ENCODE results near the gene BST1. TPM values are rescaled to one million over a fixed set of nuclear protein-coding genes. Genes with fewer than 3 reads are reported as not detected.

Gene BST1
- polyA plus RNA-seq, 3 donors, result 1.2 to 15.6 (median 8.0) TPM

DNA sequence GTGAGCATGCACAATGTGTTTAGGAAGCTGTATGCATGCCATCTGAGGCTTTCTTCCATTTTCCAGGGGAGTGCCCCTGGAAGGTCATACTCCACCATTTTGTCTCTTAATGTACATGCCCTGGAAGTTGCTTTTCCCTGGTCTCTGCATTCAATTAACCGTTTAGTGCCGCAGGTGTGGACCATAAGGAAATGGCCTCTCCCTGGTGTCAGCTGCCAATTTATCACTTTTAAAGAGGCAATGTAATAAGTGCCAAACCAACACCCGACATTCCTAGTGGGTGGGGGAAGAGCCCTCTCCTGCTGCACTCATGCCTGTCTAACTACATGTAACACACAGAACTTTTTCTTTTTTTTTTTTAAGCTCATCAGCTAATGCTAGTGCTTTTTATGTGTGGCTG, 7.1 kb upstream of the BST1 start:
- WGBS, 3 donors, result 72 to 78% (median 75%) methylated on average over 3 of the region's 3 CpGs
- no peak overlapping the region for H3K27ac ChIP-seq (ENCODE audit: low read depth, low read length)

DNA sequence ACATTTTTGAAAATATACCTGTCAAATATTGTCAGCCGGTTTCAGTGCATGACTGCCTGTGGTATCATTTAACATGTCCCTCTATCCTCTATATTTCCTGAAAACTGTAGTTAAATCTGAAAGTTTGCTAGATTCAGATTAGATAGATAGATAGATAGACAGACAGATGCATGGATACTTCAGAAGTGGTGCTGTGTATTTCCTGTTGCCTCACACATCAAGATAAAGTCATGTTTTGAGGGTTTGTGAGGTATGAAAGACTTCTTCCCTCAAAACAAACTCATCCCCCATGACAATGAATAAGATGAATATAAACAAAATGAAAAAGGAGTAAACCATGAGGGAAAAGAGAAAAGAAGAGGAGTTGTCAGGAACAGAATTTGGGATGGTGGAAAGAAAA, 6.0 kb upstream of the BST1 start:
- WGBS, 3 donors, result 91 to 100% (median 96%) methylated on average over 1 of the region's 1 CpG
- no peak overlapping the region for H3K27ac ChIP-seq (ENCODE audit: low read depth, low read length)

DNA sequence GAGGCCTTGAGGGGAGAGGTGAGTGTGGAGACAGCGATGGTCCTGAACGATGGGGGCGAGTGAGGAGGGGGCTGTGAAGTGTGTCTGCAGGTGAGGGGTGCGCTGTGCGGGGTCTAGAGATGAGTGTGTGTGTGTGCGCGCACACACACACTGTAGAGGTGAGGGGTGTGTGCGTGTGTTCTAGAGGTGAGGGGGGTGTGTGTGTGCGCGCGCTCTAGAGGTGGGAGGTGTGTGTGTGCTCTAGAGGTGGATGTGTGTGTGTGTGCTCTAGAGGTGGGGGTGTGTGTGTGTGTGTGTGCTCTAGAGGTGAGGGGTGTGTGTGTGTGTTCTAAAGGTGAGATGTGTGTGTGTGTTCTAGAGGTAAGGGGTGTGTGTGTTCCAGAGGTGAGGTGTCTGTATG, 574 bp downstream of the BST1 start:
- WGBS, 3 donors, result 79 to 85% (median 79%) methylated on average over 11 of the region's 11 CpGs
- H3K27ac ChIP-seq (ENCODE audit: low read depth, low read length), result no peak overlapping the region

DNA sequence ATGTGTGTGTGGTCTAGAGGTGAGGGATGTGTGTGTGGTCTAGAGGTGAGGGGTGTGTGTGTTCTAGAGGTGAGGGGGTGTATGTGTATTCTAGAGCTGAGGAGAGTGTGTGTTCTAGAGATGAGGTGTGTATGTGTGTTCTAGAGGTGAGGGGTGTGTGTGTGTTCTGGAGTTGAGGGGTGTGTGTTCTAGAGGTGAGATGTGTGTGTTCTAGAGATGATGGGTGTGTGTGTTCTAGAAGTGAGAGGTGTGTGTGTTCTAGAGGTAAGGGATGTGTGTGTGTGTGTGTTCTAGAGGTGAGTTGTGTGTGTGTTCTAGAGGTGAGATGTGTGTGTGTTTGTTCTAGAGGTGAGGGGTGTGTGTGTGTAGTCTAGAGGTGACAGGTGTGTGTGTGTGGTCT, 1.3 kb downstream of the BST1 start:
- no peak overlapping the region for H3K27ac ChIP-seq (ENCODE audit: low read depth, low read length)

DNA sequence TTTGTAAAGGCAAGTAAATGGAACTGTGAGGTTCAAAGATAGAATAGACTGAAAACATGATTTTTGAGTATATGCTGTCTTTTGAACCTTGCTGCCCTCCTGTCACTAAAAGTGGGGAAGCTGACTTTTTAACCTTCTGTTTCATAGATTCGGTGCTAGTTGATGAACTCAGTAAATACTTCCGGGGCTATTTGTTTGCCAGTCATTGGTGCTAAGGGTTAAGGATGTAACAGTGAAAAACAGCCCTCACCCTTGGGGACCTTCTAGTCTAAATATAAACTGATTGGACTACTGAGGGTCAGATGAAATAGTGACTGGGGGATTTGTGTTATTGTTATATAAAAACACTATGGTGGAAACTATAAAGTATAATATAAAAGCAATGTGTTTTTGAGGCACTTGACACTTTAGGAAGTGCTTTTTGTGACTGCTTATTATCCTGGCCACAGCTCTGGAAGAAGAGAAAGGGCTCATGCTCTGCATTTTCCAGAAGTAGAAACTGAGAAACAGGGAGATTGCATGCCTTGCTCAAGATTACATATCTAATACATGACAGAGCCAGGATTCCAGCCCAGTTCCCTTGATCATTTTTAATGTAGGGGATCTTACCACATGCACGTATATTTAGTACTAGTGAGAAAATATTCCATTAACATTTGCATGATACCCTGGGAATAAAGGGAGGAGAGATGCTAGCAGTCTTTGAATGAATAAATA, 3.9 kb downstream of the BST1 start:
- WGBS, 3 donors, result 48 to 60% (median 52%) methylated on average over 3 of the region's 3 CpGs
- H3K27ac ChIP-seq (ENCODE audit: low read depth, low read length), result no peak overlapping the region

DNA sequence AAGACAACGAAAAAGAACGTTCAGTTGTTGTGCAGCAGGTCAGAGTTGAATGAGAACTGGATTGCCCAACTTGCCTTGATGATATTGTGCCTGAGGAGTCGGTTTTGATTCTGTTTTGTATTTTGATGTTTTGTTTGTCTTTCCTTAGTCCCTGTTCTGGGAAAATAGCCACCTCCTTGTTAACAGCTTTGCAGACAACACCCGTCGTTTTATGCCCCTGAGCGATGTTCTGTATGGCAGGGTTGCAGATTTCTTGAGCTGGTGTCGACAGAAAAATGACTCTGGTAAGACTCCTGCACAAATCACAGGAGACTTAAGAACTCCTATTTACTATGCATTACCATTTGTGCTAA, 4.5 kb downstream of the BST1 start:
- no peak overlapping the region for H3K27ac ChIP-seq (ENCODE audit: low read depth, low read length)
- 56 to 64% (median 63%) methylated on average over 7 of the region's 7 CpGs for WGBS, 3 donors

DNA sequence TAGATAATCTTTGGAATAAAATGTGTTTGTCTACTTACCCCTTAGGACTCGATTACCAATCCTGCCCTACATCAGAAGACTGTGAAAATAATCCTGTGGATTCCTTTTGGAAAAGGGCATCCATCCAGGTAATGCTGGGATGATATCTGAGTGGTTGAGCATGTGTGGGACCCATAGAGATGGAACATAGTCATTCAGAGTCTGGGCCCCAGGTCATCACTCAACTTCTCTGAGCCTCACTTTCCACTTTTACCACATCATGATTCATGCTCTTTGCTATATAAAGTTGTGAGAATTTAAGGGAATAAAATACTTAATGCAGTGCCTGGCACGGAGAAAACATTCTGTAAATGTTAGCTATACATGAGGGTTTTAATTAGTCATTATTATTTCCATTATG, 8.9 kb downstream of the BST1 start:
- 77 to 95% (median 90%) methylated on average over 2 of the region's 2 CpGs for WGBS, 3 donors
- no peak overlapping the region for H3K27ac ChIP-seq (ENCODE audit: low read depth, low read length)

DNA sequence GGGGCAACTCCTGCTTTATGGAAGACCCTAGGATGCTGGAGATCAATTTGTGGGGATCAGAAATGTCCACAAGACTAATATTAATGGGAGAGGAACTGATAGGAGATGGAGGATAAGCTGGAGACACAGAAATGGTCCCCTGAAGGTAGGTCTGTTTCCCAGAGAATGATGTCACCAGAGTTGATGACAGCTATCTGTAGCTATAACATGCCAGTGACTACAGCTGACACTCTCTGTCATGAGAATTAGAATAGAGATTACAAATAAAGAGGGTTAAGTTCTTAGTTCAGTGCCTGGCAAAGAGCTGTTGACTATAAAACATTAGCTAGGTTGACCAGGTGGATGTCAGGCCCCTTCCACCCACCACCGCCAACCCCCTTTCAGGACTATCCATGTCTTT, 9.3 kb downstream of the BST1 start:
- 95 to 100% (median 97%) methylated on average over 1 of the region's 1 CpG for WGBS, 3 donors

DNA sequence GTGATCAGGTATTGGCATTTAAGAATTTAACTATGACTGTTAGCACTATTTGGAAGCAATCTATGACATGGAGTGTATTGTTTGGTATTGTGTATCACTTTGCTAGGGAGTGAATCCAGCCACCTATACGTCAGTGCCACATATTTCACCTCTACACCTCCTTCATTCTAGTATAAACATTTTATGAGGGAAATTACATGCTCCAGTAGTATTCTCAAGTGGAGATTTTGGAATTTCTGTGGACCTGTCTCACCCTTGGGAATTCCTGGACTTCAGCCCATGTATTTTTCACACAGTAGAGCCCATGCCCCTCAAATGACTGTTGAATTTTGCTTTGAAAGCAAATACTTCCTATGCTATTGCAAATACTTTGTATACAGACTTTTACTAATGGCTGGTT, 11.3 kb downstream of the BST1 start:
- no peak overlapping the region for H3K27ac ChIP-seq (ENCODE audit: low read depth, low read length)
- WGBS, 3 donors, result 77 to 87% (median 78%) methylated on average over 1 of the region's 1 CpG

More for the DNA sequence above, 9.3 kb downstream of the BST1 start:
- no peak overlapping the region for H3K27ac ChIP-seq (ENCODE audit: low read depth, low read length)

DNA sequence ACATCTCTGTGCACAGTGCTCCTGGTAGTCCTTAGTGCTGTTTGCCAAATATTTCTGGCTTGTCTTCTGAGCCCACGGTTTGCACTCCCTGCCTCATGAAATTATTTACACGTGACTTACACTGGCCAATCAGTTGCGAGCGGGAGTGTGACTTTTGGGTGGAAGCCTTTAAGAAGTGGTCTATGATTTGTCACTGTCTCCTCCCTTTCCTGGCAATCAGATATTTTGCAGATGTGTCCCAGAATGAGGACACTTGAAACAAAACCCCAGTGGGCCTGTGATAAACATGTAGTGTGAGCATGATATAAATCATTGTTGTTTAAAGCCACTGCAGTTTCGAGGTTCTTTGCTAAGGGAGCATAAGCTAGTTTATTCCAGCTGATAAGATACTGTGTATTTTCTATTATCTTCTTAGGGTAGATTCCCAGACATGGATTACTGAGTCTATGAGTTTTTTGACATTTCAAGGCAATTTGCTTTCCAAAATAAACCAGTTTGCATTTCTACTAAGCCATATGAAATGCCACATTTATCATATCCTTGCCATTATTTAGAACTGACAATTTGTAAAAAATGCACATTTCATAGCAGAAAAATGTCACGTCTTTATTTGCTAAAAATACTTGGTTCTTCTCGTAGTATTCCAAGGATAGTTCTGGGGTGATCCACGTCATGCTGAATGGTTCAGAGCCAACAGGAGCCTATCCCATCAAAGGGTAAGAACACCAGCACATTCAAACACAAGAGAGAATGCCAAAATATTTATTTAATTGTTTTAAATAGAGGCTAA, 12.0 kb downstream of the BST1 start:
- H3K27ac ChIP-seq (ENCODE audit: low read depth, low read length), result no peak overlapping the region
- 62 to 69% (median 64%) methylated on average over 8 of the region's 8 CpGs for WGBS, 3 donors

DNA sequence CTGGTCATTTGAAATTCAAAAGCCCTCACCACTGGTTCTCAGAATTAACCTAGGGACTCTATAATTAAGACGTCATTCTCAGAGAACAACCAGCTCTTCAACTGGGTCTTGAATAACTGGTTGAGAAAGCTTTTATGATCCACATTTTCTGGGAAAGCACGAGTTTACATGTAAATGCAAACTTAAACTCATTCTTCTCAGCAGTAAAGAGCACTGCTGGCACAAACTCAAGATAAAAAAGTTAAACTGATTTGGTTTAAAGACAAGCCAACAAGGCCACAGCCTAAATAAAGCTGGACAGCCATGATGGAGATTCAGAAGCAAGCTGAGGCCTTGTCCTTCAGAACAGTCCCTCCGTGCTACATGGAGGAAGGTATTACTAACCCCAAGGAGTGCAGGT, 13.2 kb downstream of the BST1 start:
- WGBS, 3 donors, result 79 to 92% (median 86%) methylated on average over 3 of the region's 3 CpGs
- H3K27ac ChIP-seq (ENCODE audit: low read depth, low read length), result no peak overlapping the region

DNA sequence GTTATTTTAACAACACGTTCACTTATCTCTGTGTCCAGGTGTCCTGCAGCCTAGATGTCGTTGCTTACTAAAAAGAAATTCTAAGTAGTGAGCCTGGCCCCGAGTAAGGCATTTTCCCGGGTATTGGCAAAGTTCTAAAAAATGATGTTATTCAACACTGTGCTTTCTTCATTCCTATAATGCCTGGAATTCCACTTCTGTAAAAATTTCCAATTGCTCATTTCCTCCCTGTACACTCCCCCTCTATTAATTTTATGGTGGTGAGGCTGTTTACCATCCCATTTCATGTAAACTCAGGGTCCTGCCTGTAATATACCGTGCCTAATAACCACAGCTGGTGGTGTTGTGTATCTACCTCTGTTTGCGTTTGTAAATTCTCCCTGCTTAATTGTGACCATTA, 14.2 kb downstream of the BST1 start:
- WGBS, 3 donors, result 51 to 74% (median 73%) methylated on average over 6 of the region's 6 CpGs
- H3K27ac ChIP-seq (ENCODE audit: low read depth, low read length), result no peak overlapping the region

DNA sequence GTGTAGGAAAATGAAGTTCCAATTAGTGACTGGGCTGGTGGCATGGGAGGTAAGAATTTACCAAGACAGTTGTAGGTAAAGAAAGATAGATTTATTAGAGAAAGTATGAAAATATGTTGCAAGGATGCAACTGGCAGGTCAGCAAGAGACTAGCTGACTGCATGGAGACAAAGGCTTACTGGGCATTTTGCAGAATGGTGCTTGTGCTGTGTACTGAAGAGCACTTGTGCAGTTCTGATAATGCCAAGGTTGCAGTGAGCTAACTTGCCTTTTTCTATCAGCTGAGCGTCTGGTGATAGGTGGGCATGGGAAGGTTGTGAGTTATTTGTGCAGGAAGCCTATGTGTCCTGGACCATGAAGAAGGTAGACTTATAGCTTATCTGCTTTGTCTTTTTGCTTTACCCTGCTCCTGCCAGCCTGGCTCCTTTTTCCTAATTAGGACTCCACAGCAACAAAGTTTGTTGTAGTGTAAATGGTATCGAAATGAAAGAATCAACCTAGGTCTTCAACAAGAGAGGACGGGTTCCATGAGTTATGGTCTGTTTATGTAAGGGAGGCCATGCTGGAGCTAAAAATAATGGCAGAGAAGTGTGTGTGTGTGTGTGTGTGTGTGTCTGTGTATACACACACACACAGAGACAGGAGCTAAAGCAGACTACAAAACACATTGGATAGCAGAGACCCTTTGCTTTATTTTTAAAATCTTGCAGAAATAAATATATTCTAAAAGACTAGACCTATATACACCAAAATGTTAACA, 15.0 kb downstream of the BST1 start:
- no peak overlapping the region for H3K27ac ChIP-seq (ENCODE audit: low read depth, low read length)
- 70 to 89% (median 72%) methylated on average over 3 of the region's 3 CpGs for WGBS, 3 donors

DNA sequence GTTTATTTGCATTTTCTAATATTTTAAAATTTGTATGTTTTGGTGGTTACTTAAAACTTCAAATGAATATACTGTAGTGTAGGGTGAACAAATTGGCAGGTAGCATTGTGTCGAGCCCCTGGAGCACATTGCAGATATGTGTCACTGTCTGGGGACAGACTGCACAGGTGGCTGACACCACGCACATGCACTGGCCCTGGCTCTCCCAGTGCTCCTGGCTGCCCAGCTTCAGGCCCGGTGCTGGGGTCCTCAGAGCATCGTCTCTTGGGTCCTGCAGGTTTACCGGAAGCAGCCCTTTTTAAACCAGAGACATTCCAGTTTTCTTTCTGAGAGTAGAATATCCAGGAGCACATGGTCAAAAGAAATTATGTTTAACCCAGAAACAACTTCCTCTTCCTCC, 15.6 kb downstream of the BST1 start:
- 82 to 89% (median 89%) methylated on average over 5 of the region's 5 CpGs for WGBS, 3 donors
- H3K27ac ChIP-seq (ENCODE audit: low read depth, low read length), result no peak overlapping the region

DNA sequence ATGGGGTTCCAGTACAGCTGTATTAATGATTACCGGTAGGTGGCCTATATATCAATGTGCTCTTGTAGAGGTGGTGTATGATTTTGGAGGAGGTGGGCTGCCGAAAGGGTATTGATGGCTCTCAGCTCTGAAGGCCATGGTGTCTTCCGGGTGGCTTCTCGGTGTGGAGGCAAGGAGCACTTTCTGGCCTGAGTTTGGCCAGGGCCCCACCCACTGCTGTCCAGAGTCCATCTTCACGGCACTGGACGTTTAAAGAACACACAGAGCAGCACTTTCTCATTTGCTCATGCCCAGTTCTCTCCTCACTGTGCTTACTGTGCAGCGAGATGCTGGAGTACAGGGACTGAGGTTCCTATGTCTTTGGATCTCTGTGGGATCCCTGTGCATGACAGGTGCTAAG, 16.1 kb downstream of the BST1 start:
- no peak overlapping the region for H3K27ac ChIP-seq (ENCODE audit: low read depth, low read length)
- 85 to 91% (median 90%) methylated on average over 7 of the region's 7 CpGs for WGBS, 3 donors

DNA sequence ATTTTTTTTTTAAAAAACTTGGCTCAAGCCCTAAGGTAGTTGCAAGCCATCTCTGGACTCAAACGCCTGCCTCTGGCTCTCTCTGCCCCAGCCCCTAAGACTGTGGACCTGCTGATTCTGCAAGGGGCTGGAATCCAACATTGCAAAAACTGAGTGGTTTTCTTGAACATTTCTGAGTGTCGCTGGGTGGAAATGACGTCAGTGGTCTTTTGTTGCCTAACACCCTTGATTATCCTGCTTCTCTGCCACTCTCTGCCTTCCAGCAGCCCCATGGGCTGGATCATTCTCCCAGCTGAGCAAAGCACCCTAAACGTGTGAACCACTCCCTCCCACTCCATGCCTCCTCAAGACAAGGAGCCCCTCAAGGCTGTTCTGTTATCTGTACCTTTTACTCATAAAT, 16.6 kb downstream of the BST1 start:
- no peak overlapping the region for H3K27ac ChIP-seq (ENCODE audit: low read depth, low read length)
- 47 to 80% (median 71%) methylated on average over 4 of the region's 4 CpGs for WGBS, 3 donors

DNA sequence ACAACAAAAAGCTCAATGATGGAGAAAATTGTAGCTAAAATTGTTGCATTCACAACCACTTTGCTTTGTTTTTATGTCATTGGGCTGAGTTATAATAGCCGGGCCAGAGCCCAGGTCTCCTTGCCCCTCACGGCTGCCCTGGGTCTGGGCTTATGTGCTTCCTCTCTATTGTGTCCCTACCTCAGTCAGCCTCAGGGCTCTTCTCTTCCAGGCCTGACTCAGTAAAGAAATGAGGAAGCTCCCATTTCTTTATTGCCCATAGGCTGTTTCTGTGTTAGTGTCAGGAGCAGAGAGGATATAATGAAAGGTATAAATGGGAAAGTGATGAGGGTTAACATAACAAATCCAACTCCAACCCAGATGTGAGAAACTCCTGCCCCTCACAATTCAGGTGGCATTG, 18.0 kb downstream of the BST1 start:
- no peak overlapping the region for H3K27ac ChIP-seq (ENCODE audit: low read depth, low read length)
- WGBS, 3 donors, result 73 to 87% (median 75%) methylated on average over 2 of the region's 2 CpGs

DNA sequence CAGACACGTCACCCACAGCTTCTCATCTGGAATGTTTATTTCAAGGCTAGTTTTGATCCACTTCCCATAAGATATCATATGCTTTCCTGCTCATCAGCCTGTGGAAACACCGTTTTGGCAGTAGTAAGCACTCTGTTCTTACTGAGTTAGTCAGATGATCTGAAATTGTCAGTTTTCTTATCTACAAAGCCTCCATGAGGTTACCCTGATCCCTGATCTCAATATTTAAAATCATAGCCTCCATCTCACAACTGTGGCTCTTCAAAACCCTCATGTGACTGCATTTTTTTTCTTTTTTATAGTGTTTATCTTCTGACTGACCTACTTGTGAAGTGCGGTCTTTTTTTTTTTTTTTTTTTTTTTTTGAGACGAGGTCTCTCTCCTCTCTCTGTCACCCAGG, 22.7 kb downstream of the BST1 start:
- 48 to 72% (median 62%) methylated on average over 3 to 4 of the region's 4 CpGs for WGBS, 3 donors
- H3K27ac ChIP-seq (ENCODE audit: low read depth, low read length), result no peak overlapping the region

DNA sequence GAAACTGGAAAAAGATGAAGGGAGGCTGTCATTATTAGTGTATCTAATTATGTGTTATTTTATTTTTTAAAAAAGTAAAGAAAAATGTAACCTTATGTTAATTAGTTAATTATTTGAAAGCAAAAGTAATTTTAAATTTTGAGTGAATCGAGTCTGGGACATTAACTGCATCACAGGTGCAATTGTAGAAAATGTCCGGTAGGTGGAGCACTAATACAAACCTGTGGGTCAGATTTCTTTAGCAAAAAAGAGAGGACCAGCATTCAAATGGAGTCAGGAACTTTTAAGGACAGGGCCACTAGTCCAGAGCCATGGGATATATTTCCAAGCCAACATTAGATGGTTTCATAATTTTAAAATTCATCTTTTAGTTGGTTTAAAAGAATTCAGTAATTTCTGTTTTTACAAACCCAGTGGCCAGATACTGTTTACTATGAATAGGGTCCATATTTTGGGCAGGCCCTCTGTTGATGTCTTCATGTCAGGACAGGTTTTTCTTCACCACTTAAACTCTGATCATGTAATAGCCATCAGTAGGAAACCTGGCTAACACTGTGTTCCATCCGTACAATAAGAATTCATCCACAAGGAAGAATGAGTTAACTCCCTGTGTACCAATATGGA, 27.2 kb downstream of the BST1 start:
- no peak overlapping the region for H3K27ac ChIP-seq (ENCODE audit: low read depth, low read length)
- 13 to 19% (median 15%) methylated on average over 3 of the region's 3 CpGs for WGBS, 3 donors
